GM21381 (cell line): ENCODE data around the gene ST7.
A peak's percentile ranks its signal among the peaks of the same experiment; 100 is the strongest.
"Not testable (repeated sequence)": the region's sequence is repeated elsewhere in the genome, so short reads cannot be mapped to it uniquely, and the experiment has no call there.

ENCODE experiments used
- ATAC-seq: cut with Tn5 transposase; IDR thresholded peaks from one replicate; pipeline ENCODE4 v1.9.1; 2021; ENCODE audit warnings: mild to moderate bottlenecking, moderate library complexity; ENCODE audit not compliant: unreplicated experiment

ST7 gene, protein sequence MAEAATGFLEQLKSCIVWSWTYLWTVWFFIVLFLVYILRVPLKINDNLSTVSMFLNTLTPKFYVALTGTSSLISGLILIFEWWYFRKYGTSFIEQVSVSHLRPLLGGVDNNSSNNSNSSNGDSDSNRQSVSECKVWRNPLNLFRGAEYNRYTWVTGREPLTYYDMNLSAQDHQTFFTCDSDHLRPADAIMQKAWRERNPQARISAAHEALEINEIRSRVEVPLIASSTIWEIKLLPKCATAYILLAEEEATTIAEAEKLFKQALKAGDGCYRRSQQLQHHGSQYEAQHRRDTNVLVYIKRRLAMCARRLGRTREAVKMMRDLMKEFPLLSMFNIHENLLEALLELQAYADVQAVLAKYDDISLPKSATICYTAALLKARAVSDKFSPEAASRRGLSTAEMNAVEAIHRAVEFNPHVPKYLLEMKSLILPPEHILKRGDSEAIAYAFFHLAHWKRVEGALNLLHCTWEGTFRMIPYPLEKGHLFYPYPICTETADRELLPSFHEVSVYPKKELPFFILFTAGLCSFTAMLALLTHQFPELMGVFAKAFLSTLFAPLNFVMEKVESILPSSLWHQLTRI

DNA sequence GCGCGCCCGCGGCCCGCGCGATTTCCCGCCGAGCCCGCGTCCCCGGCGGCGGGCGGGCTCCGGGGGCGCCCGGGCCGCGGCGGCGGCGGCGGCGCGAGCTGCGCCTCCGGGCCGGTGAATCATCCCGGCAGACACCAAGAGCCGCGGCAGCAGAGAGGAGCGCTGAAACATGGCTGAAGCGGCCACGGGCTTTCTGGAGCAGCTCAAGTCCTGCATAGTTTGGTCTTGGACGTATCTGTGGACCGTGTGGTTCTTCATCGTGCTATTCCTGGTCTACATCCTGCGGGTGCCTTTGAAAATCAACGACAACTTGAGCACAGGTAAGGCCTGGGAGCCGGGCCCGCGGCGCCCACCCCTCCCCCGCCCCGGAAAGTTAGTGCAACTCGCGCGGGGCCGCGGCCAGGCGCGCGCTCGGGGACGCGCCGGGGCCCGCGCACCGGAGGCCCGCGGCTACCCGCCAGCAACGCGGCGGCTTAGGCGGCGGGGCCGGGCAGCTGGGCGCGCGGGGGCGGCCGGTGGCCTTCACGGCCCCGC, at the start of gene ST7:
TSS of gene ST7 (plus strand) at position 130 of the 534 bp plus-strand sequence. CDS start at position 170, 40 bp downstream.
- ATAC-seq, result peak; percentile 40

DNA sequence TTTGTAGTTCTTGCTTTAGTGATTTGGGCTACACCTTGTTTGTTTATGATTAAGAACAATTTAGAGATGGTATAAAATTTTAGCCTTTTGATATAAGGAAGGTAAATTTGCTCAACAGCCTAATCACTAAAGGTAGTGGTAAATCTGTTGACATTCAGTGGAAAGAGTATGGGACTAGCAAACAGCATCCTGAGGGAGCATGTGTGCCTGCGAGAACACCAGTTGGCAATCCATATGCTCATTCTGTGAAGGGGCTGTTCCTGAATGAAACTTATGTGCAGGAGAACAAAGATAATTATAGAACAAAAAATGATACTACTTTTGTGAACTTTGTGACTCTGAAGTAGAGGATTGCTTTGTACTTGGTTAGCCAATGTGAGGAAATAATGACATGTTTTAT, 46.9 kb upstream of the ST7 start:
- no peak for ATAC-seq

GRCh38 chr7:116910383-116910782, 42.9 kb upstream of the ST7 start:
- ATAC-seq, result no peak

- ATAC-seq, result no peak
These were observed 41.5 kb upstream of the ST7 start for GRCh38 chr7:116911801-116912200.

GRCh38 chr7:116912269-116912909, 40.9 kb upstream of the ST7 start:
- ATAC-seq, result no peak

DNA sequence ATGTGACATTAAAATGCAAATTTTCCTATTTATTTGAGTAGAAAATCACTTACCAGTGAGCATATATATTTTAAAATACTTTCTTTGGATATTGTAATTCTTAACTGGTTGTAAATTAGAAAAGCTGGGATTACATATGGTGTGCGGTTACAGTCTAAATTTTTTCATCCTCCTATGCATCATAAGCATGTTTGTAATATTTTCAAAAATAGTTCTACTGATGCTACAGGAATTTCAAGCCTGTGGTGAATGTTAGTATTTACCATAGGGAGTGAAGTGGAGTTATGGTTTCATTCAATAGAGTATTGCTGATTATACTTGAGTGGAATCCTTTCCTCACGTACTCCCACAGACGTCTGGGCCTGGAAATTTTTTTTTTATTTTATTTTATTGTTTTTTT, 34.6 kb upstream of the ST7 start:
- ATAC-seq, result no peak

DNA sequence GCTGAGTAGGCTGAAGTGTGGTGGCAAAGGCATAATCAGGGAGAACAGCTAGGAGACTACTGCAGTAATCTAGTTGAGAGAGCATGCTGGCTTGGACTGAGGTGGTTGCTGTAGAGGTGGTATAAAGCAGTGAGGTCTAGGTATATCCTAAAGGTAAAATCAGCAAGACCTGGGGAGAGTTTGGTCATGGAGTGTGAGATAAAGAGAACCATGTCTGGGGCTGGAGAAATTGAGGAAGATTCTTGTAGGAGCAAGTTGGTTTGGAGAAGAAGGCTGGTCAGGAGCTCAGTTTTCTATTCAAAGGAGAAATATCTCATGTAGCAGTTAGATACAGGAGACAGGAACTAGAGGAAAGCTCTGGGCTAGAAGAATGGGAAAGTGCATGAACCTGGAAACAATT, 32.9 kb upstream of the ST7 start:
- ATAC-seq, result no peak

- no peak for ATAC-seq
These were observed 30.8 kb upstream of the ST7 start for GRCh38 chr7:116922545-116922944.

DNA sequence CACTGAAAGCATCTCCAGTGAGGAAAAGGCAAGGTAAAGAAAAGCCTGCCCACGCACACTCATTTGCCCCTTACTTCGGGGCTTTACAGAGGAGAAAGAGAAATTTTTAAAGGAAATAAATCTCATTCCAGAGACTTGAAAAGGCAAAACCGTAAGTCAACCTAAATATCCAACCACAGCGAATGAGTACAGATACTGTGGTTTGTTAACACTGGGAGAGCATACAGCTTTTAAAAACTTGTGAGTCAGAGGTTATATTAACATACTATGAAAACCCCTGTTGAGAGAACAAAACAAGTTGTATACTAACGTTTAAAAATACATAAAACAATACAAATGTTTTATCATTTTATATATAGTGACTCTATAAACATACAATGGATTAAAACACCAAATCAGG, 28.6 kb upstream of the ST7 start:
- no peak for ATAC-seq

DNA sequence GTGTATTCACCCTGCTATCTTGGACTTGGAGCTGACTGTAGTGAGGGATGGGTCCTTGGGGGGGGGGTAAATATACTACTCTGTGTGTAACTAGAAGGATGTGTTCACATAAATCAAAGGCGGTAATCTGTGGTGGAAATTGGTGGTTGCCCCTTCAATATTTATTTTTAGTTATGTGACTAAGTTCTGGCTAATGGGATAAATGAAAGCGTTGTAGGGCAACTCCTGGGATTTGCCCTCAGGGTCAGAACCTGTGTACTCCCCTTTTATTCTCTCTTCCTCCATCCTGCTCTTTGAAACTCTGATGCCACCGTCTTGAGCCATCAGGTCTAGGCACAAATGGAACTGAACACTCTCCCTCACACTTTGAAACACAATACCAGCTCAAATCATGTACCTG, 24.3 kb upstream of the ST7 start:
- no peak for ATAC-seq

DNA sequence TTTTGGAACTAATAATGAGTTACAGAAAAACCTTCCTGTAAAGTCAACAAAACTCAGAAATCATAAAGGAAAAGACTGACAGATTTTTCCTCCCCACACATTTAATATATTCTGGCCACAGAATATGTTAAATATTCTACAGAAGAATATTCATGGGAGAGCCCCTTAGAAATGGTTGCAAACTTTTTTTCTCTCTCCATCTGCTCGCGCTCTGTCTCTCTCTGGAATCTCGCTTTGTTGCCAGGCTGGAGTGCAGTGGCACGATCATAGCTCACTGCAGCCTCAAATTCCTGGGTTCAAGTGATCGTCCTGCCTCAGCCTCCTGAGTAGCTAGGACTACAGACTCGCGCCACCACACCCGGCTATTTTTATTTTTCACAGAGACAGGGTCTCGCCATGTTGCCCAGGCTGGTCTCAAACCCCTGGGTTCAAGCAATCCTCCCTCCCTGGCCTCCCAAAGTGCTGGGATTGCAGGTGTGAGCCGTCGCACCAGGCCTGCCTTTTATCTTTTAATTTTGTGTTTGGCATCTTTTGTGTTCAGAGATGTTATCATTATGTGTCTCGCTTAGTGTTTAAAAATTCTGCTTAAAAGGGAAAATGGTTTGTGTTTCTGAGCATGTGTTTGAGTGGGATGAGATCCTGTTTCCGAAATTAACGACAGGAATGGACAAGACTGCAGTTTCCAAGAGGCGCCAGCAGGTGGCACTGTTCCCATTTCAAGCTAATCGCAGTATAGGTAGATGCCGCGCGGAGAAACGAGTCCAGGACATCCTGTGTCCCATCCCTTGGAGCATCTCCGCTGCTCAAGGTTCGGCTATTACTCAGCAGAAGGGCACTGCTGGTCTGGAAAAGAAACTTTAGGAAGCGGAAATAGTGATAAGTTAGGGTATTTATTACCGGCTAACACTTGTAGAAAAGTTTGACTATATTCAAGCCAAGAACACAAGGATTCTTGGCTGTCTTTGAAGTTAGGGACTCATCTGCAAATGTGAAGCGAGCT, 23.1 kb upstream of the ST7 start:
- ATAC-seq, result peak; percentile 81

DNA sequence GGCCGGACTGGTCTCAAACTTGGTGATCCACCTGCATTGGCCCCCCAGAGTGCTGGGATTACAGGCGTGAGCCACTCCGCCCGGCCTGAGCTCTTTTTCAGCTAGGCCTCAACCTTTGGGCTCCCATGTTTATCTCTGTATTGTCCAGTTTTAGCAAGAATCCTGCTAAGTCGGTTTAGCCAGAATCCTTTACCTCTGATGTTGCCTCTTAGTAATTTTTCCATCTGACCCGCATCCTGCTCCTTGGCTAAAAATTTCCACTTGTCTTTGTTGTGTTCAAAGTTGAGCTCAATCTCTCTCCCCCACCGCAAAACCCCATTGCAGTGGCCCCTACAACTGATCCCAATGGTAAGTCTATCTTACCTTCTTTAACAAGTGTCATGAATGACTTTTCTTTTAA, 20.7 kb upstream of the ST7 start:
- ATAC-seq, result no peak

DNA sequence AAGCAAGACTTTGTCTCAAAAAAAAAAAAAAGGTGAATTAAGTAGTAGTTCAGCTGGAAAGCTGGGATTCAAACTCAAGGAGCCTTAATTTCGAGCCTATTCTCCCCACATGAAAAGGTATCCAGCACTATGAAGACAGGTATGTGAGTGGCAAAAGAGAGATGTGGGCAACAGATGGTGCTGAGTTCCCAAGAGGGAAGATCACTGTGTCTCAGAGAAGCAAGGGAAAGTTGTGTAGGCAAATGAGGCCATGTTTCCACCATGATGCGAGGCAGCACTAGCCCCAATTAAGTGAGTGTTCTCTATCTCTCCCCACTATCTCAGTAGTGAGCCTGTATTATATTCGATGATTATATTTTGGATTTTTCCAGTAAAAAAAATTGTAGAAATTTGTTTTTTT, 19.8 kb upstream of the ST7 start:
- no peak for ATAC-seq

- ATAC-seq, result no peak
These were observed 18.7 kb upstream of the ST7 start for GRCh38 chr7:116934580-116934979.

DNA sequence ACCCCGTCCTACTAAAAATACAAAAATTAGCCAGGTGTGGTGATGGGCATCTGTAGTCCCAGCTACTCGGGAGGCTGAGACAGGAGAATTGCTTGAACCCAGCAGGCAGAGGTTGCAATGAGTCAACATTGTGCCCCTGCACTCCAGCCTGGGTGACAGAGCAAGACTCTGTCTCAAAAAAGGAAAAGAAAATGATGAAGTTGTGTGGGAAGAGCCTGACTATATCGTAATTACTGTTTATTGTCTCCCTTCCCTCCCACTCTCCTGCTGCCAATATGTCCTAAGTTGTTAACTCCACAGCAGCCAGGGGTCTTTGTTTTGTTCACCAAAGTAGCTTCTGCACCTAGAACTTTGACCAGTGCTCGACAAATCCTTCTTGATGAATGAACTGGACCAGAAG, 16.5 kb upstream of the ST7 start:
- not testable (repeated sequence) for ATAC-seq

DNA sequence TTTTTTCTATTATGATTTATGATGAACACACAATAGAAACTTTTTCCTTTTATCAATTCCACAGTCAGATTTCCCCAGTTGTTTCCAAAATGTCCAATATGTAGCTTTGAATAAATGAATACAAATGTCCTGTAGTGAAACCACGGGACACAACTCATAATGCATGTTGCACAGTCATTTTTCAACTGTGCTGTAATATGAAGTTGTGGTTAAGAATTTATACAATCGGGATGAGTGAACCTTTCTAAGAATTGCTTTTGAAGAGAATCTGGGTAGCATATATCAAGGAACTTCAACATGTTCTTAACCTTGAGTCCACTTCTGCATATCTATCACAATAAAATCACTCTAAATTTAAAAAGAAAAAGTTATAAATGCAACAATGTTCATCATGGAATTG, 14.6 kb upstream of the ST7 start:
- ATAC-seq, result no peak

GRCh38 chr7:116940689-116941370, 12.5 kb upstream of the ST7 start:
- no peak for ATAC-seq

DNA sequence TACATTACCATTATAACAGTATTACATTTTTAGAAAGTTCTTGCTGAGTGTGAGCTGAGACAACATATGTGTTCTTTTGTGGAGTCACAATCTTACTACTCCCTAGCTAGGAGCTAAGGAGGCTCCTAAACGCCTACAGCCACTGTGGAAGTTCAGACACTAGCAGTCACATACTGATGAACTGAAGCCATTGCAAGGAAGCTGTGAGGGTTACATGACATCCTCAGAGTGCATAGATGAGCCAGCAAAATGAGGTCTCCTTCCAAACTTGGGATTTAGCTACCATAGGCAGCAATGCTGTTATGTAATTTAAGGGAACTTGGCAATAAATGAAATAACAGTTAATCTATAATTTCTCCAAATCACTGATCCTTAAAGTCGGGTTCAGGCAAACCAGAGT, 10.8 kb upstream of the ST7 start:
- no peak for ATAC-seq

DNA sequence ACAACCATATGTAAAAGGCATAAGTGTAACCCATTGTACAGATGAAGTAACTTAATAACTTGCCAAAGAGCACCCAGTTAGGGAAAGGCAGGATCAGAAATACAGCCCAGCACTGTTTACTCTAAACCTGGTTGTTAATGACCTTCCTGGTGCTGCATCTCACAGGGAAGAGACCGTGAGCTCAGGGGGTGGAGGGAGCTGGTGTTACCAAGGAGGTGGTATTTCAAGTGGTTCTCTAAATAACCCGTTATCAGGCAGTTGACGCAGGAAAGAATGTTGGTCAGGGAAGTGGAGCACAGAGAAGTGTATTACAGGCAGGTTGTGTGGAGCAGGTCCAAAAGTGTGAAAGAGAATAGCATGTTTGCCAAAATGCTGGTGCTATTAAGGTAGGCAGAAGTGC, 4.4 kb upstream of the ST7 start:
- no peak for ATAC-seq
